ENCODE data around the gene IZUMO4. TPM values are rescaled to one million over a fixed set of nuclear protein-coding genes. Genes with fewer than 3 reads are reported as not detected.

The IZUMO4 gene
- total and polyA plus RNA-seq, 10 of the 15 experiments (the other 5 are each of a cell fraction or from before 2014, with no cell fraction given): 0.53 to 27.1 (median 7.5) TPM

DNA sequence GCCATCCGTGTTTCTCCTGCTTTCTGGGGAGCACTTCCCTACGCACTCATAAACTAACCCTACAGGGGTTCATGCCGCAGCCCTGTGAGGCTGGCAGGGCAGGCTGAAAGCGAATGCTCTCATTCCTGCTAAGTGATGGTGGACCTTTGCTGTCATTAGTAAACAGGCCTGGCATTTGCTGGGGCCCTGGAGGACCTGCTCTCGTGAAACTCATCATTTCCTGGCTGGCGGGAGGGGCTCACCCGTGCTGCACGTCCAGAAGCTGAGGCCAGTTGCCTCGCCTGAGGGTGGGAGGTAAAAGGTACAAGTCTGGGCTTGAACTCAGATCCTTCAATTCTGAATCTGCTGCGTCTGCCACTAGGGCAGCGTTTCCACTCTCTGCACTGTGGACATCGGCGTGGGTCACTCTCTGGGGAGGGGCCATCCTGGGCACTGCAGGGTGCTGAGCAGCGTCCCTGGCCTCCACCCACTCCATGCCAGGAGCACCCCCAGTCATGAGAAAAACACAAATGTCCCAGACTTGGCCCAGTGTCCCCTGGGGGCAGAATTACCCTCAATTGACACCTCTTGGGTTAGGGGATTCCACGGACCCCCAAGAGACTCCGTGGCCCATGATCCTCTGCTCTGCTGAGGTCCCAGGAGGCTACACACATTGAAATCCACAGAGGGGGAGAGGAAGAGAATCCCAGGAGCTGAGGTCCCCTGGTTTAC is 7.6 kb upstream of the IZUMO4 start (continued):
- TF ChIP-seq, protein P1, sequence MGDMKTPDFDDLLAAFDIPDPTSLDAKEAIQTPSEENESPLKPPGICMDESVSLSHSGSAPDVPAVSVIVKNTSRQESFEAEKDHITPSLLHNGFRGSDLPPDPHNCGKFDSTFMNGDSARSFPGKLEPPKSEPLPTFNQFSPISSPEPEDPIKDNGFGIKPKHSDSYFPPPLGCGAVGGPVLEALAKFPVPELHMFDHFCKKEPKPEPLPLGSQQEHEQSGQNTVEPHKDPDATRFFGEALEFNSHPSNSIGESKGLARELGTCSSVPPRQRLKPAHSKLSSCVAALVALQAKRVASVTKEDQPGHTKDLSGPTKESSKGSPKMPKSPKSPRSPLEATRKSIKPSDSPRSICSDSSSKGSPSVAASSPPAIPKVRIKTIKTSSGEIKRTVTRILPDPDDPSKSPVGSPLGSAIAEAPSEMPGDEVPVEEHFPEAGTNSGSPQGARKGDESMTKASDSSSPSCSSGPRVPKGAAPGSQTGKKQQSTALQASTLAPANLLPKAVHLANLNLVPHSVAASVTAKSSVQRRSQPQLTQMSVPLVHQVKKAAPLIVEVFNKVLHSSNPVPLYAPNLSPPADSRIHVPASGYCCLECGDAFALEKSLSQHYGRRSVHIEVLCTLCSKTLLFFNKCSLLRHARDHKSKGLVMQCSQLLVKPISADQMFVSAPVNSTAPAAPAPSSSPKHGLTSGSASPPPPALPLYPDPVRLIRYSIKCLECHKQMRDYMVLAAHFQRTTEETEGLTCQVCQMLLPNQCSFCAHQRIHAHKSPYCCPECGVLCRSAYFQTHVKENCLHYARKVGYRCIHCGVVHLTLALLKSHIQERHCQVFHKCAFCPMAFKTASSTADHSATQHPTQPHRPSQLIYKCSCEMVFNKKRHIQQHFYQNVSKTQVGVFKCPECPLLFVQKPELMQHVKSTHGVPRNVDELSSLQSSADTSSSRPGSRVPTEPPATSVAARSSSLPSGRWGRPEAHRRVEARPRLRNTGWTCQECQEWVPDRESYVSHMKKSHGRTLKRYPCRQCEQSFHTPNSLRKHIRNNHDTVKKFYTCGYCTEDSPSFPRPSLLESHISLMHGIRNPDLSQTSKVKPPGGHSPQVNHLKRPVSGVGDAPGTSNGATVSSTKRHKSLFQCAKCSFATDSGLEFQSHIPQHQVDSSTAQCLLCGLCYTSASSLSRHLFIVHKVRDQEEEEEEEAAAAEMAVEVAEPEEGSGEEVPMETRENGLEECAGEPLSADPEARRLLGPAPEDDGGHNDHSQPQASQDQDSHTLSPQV (IDR thresholded peaks at IDR 0.05): no peak; the same call in none of the 2 replicates
- no peak for TF ChIP-seq SIX5 (IDR thresholded peaks at IDR 0.05; ENCODE audit: low read depth, low read length, severe bottlenecking)
- TF ChIP-seq, protein P2, sequence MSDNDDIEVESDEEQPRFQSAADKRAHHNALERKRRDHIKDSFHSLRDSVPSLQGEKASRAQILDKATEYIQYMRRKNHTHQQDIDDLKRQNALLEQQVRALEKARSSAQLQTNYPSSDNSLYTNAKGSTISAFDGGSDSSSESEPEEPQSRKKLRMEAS (IDR thresholded peaks at IDR 0.05; ENCODE audit: low read depth, low read length): peak; percentile 34
- peak; percentile 77; the same call in 1 of the 2 replicates for TF ChIP-seq RB1 (IDR thresholded peaks at IDR 0.05; ENCODE audit: borderline replicate concordance)
- TF ChIP-seq, protein P3, sequence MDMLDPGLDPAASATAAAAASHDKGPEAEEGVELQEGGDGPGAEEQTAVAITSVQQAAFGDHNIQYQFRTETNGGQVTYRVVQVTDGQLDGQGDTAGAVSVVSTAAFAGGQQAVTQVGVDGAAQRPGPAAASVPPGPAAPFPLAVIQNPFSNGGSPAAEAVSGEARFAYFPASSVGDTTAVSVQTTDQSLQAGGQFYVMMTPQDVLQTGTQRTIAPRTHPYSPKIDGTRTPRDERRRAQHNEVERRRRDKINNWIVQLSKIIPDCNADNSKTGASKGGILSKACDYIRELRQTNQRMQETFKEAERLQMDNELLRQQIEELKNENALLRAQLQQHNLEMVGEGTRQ (IDR thresholded peaks at IDR 0.05; ENCODE audit: borderline replicate concordance, low read depth, low read length): no peak
- no peak for TF ChIP-seq TAF1 (IDR thresholded peaks at IDR 0.05; ENCODE audit: borderline replicate concordance, low read depth, low read length)
- TF ChIP-seq MEF2B (IDR thresholded peaks at IDR 0.05; ENCODE audit: partially characterized antibody, poor library complexity, severe bottlenecking): peak; percentile 99
- TF ChIP-seq RCOR1 (conservative IDR thresholded peaks at IDR 0.05; ENCODE audit: low read depth, low read length): no peak
- TF ChIP-seq, protein P4, sequence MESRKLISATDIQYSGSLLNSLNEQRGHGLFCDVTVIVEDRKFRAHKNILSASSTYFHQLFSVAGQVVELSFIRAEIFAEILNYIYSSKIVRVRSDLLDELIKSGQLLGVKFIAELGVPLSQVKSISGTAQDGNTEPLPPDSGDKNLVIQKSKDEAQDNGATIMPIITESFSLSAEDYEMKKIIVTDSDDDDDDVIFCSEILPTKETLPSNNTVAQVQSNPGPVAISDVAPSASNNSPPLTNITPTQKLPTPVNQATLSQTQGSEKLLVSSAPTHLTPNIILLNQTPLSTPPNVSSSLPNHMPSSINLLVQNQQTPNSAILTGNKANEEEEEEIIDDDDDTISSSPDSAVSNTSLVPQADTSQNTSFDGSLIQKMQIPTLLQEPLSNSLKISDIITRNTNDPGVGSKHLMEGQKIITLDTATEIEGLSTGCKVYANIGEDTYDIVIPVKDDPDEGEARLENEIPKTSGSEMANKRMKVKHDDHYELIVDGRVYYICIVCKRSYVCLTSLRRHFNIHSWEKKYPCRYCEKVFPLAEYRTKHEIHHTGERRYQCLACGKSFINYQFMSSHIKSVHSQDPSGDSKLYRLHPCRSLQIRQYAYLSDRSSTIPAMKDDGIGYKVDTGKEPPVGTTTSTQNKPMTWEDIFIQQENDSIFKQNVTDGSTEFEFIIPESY (IDR thresholded peaks at IDR 0.05): no peak
- TF ChIP-seq NR2F1 (conservative IDR thresholded peaks at IDR 0.05): peak; percentile 61
- no peak for TF ChIP-seq ZNF384 (IDR thresholded peaks at IDR 0.05; ENCODE audit: borderline replicate concordance, low read depth, low read length)
- no peak for TF ChIP-seq NRF1 (conservative IDR thresholded peaks at IDR 0.05; ENCODE audit: low read depth, low read length)
- TF ChIP-seq BCL11A (IDR thresholded peaks at IDR 0.05; ENCODE audit: low read depth, low read length): peak; percentile 16; the same call in 1 of the 2 replicates
- no peak for TF ChIP-seq NFIC (IDR thresholded peaks at IDR 0.05; ENCODE audit: low read depth, low read length)
- TF ChIP-seq ZBED1 (IDR thresholded peaks at IDR 0.05; ENCODE audit: borderline replicate concordance): peak; percentile 57; the same call in 1 of the 2 replicates
- TF ChIP-seq, protein P5, sequence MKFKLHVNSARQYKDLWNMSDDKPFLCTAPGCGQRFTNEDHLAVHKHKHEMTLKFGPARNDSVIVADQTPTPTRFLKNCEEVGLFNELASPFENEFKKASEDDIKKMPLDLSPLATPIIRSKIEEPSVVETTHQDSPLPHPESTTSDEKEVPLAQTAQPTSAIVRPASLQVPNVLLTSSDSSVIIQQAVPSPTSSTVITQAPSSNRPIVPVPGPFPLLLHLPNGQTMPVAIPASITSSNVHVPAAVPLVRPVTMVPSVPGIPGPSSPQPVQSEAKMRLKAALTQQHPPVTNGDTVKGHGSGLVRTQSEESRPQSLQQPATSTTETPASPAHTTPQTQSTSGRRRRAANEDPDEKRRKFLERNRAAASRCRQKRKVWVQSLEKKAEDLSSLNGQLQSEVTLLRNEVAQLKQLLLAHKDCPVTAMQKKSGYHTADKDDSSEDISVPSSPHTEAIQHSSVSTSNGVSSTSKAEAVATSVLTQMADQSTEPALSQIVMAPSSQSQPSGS (IDR thresholded peaks at IDR 0.05; ENCODE audit: low read length): no peak
- peak; percentile 21 for TF ChIP-seq RELA (IDR thresholded peaks at IDR 0.05; ENCODE audit: borderline replicate concordance, partially characterized antibody)
- TF ChIP-seq KAT2A (conservative IDR thresholded peaks at IDR 0.05; ENCODE audit: control insufficient read depth, low read depth, low read length): no peak
- TF ChIP-seq ZNF217 (IDR thresholded peaks at IDR 0.05): peak; percentile 38; the same call in 1 of the 2 replicates

Data from GM12878 (cell line).